Measurements from ENCODE around the gene CD82. TPM values are rescaled to one million over a fixed set of nuclear protein-coding genes. Genes with fewer than 3 reads are reported as not detected.
"Not testable (repeated sequence)": the region's sequence is repeated elsewhere in the genome, so short reads cannot be mapped to it uniquely, and the experiment has no call there.

The CD82 gene
- total and polyA plus RNA-seq, 2 experiments from 2014 or later = 4.8 to 6.0 TPM

DNA sequence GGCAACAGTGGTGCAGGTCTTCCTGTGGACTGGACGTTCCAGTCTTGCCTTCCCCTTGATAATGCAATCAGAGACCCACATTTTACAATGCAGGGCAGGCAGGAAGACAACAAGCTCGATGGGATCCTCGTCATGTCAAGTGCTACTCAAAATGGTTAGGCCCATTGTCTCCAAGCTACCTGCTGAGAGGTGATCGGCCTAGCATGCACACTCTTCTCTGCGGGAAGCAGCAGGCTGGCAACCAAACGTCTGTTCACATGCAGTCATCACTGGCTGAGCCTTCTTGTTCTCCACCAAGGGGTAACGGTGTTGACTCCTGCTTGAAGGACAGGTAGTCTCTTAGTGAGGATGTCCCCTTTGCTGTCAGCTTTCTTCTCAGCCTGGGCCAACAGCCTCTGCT, 25.5 kb upstream of the CD82 start:
- DNase-seq = no peak
- in situ Hi-C loops (cut with MboI) = loop anchor here (10.0 kb wide), 1 partner anchor 405 kb away; no protein-coding TSS in a partner anchor
- H3K9me2 ChIP-seq (ENCODE audit: insufficient read depth) = no peaks in the 10 kb centered on the region
- peaks cover 9% of the 10 kb centered on the region; the same call in 1 of the 2 replicates for H3K27me3 ChIP-seq (replicated peaks; ENCODE audit: insufficient read depth)
- H2AFZ ChIP-seq = no peak overlapping the region
- H3K9me3 ChIP-seq (ENCODE audit: low read depth) = no peaks in the 10 kb centered on the region
- TF ChIP-seq EZH2phosphoT487 (IDR thresholded peaks at IDR 0.05; ENCODE audit: insufficient read depth, low read depth) (no peak), EZH2 (IDR thresholded peaks at IDR 0.05; ENCODE audit: insufficient read depth, poor library complexity, severe bottlenecking) (no peak)
- WGBS, 2 experiments (ENCODE audit: low coverage in 1 of 2, low lambda C conversion rate in 2 of 2, missing lambda C conversion rate in 2 of 2) = 41 to 49% methylated on average over 7 of the region's 7 CpGs
- no peaks in the 10 kb centered on the region for H4K20me1 ChIP-seq (ENCODE audit: insufficient read depth)
- H3K27ac ChIP-seq = no peak overlapping the region
- no peak overlapping the region for H3K4me2 ChIP-seq (ENCODE audit: unreplicated experiment)
- H3K4me1 ChIP-seq (ENCODE audit: insufficient read depth) = no peaks in the 10 kb centered on the region
- no peaks in the 10 kb centered on the region for H3K36me3 ChIP-seq (ENCODE audit: low read depth)
- H3K79me2 ChIP-seq (ENCODE audit: insufficient read depth) = no peaks in the 10 kb centered on the region
- no peak overlapping the region for H3K4me3 ChIP-seq
- H3F3A ChIP-seq (ENCODE audit: insufficient read depth) = no peaks in the 10 kb centered on the region
- H3K9ac ChIP-seq = no peak overlapping the region

- H2AFZ ChIP-seq = no peak overlapping the region
- 0 to 2% methylated on average over 2 of the region's 2 CpGs for WGBS, 2 experiments (ENCODE audit: low coverage in 1 of 2, low lambda C conversion rate in 2 of 2, missing lambda C conversion rate in 2 of 2)
- in situ Hi-C loops (cut with MboI) = no loop called here
- H3K36me3 ChIP-seq (ENCODE audit: low read depth) = no peaks in the 10 kb centered on the region
- no peaks in the 10 kb centered on the region for H4K20me1 ChIP-seq (ENCODE audit: insufficient read depth)
- no peak overlapping the region for H3K27ac ChIP-seq
- no peak for DNase-seq
- no peaks in the 10 kb centered on the region for H3F3A ChIP-seq (ENCODE audit: insufficient read depth)
- H3K9ac ChIP-seq = no peak overlapping the region
- H3K9me2 ChIP-seq (ENCODE audit: insufficient read depth) = no peaks in the 10 kb centered on the region
- no peak overlapping the region for H3K4me2 ChIP-seq (ENCODE audit: unreplicated experiment)
- no peaks in the 10 kb centered on the region for H3K79me2 ChIP-seq (ENCODE audit: insufficient read depth)
- H3K4me3 ChIP-seq = no peak overlapping the region
- no peaks in the 10 kb centered on the region for H3K4me1 ChIP-seq (ENCODE audit: insufficient read depth)
- H3K9me3 ChIP-seq (ENCODE audit: low read depth) = no peaks in the 10 kb centered on the region
- no peak for TF ChIP-seq EZH2phosphoT487 (IDR thresholded peaks at IDR 0.05; ENCODE audit: insufficient read depth, low read depth)
- TF ChIP-seq EZH2 (IDR thresholded peaks at IDR 0.05; ENCODE audit: insufficient read depth, poor library complexity, severe bottlenecking) = no peak
- H3K27me3 ChIP-seq (replicated peaks; ENCODE audit: insufficient read depth) = peaks cover 9% of the 10 kb centered on the region; the same call in 1 of the 2 replicates
Measured at GRCh38 chr11:44540667-44541066, 24.8 kb upstream of the CD82 start.

- Histone ChIP-seq H3K4me2 (ENCODE audit: unreplicated experiment) (no peak overlapping the region), H3K9me3 (ENCODE audit: low read depth) (no peaks in the 10 kb centered on the region), H4K20me1 (ENCODE audit: insufficient read depth) (no peaks in the 10 kb centered on the region), H2AFZ (no peak overlapping the region), H3K27ac (no peak overlapping the region), H3F3A (ENCODE audit: insufficient read depth) (no peaks in the 10 kb centered on the region), H3K9ac (no peak overlapping the region), H3K9me2 (ENCODE audit: insufficient read depth) (no peaks in the 10 kb centered on the region), H3K4me3 (no peak overlapping the region), H3K79me2 (ENCODE audit: insufficient read depth) (no peaks in the 10 kb centered on the region), H3K4me1 (ENCODE audit: insufficient read depth) (no peaks in the 10 kb centered on the region), H3K27me3 (replicated peaks; ENCODE audit: insufficient read depth) (peaks cover 9% of the 10 kb centered on the region; the same call in 1 of the 2 replicates), H3K36me3 (ENCODE audit: low read depth) (no peaks in the 10 kb centered on the region)
- no peak for DNase-seq
- 76 to 82% methylated on average over 3 of the region's 3 CpGs for WGBS, 2 experiments (ENCODE audit: low coverage in 1 of 2, low lambda C conversion rate in 2 of 2, missing lambda C conversion rate in 2 of 2)
- TF ChIP-seq EZH2phosphoT487 (IDR thresholded peaks at IDR 0.05; ENCODE audit: insufficient read depth, low read depth) = no peak
- TF ChIP-seq EZH2 (IDR thresholded peaks at IDR 0.05; ENCODE audit: insufficient read depth, poor library complexity, severe bottlenecking) = no peak
- in situ Hi-C loops (cut with MboI) = no loop called here
Measured at GRCh38 chr11:44542372-44542771, 23.1 kb upstream of the CD82 start.

GRCh38 chr11:44546984-44547383, 18.5 kb upstream of the CD82 start:
- H3K79me2 ChIP-seq (ENCODE audit: insufficient read depth); DNase-seq; H3K4me3 ChIP-seq; H4K20me1 ChIP-seq (ENCODE audit: insufficient read depth); H3K4me1 ChIP-seq (ENCODE audit: insufficient read depth); H2AFZ ChIP-seq; H3K27ac ChIP-seq; H3K9ac ChIP-seq; in situ Hi-C loops (cut with MboI); H3K36me3 ChIP-seq (ENCODE audit: low read depth); H3K9me2 ChIP-seq (ENCODE audit: insufficient read depth); H3K9me3 ChIP-seq (ENCODE audit: low read depth); H3F3A ChIP-seq (ENCODE audit: insufficient read depth); H3K4me2 ChIP-seq (ENCODE audit: unreplicated experiment): not testable (repeated sequence)
- H3K27me3 ChIP-seq (replicated peaks; ENCODE audit: insufficient read depth) = peaks cover 15% of the 10 kb centered on the region; the same call in 1 of the 2 replicates
- WGBS, 2 experiments (ENCODE audit: low coverage in 1 of 2, low lambda C conversion rate in 2 of 2, missing lambda C conversion rate in 2 of 2) = 55 to 57% methylated on average over 4 of the region's 4 CpGs

DNA sequence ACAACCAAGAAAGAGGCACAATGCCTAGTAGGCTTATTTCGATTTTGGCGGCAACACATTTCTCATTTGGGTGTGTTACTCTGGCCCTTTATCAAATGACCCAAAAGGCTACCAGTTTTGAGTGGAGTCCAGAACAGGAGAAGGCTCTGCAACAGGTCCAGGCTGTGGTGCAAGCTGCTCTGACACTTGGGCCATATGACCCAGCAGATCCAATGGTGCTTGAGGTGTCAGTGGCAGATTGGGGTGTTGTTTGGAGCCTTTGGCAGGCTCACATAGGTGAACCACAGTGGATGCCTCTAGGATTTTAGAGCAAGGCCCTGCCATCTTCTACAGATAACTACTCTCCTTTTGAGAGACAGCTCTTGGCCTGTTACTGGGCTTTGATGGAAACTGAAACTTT, 17.9 kb upstream of the CD82 start:
- DNase-seq; H3K27ac ChIP-seq; H4K20me1 ChIP-seq (ENCODE audit: insufficient read depth); H2AFZ ChIP-seq; H3K4me1 ChIP-seq (ENCODE audit: insufficient read depth); H3K4me3 ChIP-seq; H3K9ac ChIP-seq; H3K79me2 ChIP-seq (ENCODE audit: insufficient read depth); H3K36me3 ChIP-seq (ENCODE audit: low read depth); in situ Hi-C loops (cut with MboI); H3F3A ChIP-seq (ENCODE audit: insufficient read depth); H3K9me2 ChIP-seq (ENCODE audit: insufficient read depth); H3K9me3 ChIP-seq (ENCODE audit: low read depth); H3K4me2 ChIP-seq (ENCODE audit: unreplicated experiment): not testable (repeated sequence)
- WGBS, 2 experiments (ENCODE audit: low coverage in 1 of 2, low lambda C conversion rate in 2 of 2, missing lambda C conversion rate in 2 of 2) = 46 to 79% methylated on average over 2 of the region's 2 CpGs
- peaks cover 12% of the 10 kb centered on the region; the same call in 1 of the 2 replicates for H3K27me3 ChIP-seq (replicated peaks; ENCODE audit: insufficient read depth)

Data from GM23248 (cell line).